NCI-H146 (cell line): Measurements from ENCODE around the gene CWC15.
"Not testable (repeated sequence)": the region's sequence is repeated elsewhere in the genome, so short reads cannot be mapped to it uniquely, and the experiment has no call there.

Source experiments
- DNase-seq: peaks from one replicate; lab custom pipeline; 2025; lab: John Stamatoyannopoulos, UW

CWC15 gene

DNA sequence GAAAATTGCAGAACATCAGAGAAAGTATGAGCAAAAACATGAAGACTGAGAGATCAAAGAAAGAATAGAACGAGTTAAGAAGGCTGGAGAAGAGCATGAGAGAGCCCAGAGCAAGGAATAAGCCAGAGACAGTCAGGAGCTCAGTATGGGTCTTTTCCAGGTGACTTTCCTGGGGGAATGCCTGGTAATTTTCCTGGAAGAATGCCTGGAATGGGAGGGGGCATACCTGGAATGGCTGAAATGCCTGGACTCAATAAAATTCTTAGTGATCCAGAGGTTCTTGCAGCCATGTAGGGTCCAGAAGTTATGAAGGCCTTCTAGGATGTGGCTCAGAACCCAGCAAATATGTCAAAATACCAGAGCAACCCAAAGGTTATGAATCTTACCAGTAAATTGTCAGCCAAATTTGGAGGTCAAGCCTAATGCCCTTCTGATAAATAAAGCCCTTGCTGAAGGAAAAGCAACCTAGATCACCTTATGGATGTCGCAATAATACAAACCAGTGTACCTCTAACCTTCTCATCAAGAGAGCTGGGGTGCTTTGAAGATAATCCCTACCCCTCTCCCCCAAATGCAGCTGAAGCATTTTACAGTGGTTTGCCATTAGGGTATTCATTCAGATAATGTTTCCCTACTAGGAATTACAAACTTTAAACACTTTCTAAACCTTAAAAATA lies 59.5 kb downstream of the CWC15 start:
- not testable (repeated sequence) for DNase-seq

- no peak for DNase-seq
Measured at GRCh38 chr11:94912806-94913205, 60.5 kb downstream of the CWC15 start.
